Measurements from ENCODE around the gene EPB41L3. TPM values are rescaled to one million over a fixed set of nuclear protein-coding genes. Genes with fewer than 3 reads are reported as not detected.

Gene EPB41L3
- total and polyA plus RNA-seq, 10 of the 15 experiments (the other 5 are each of a cell fraction or from before 2014, with no cell fraction given) = 0.11 to 0.69 (median 0.23) TPM; not detected in 6

DNA sequence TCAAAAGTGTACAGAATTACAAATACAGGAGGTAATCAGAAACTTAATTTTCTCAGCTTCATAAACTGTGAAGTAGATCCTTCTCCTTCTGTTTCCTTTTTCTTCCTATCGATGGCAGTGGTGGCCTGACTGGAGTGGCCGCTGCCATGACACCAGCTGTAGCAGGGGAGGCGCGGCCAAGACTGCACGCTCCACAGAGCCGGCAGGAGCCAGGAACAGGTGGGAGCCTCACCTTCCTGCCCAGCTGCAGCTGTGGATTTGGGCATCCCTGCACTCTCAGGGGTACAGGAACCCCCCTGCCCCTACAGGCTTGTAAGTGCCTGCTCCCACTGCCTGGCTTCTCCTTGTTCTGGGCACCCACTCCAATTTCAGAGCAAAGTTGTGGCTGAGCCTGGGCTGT lies 76.1 kb downstream of the EPB41L3 start:
- H3K79me2 ChIP-seq (ENCODE audit: control insufficient read depth, insufficient read depth, low read length) = no peaks in the 10 kb centered on the region
- 77% methylated on average over 6 of the region's 6 CpGs for WGBS (ENCODE audit: insufficient coverage, insufficient replicate concordance, low lambda C conversion rate, missing lambda C conversion rate)
- no peaks in the 10 kb centered on the region for H3K4me1 ChIP-seq (ENCODE audit: control insufficient read depth, insufficient read depth, low read length)
- H3K27ac ChIP-seq (ENCODE audit: control insufficient read depth, insufficient read depth) = no peak overlapping the region
- POLR2A ChIA-PET = no interaction called here
- intact Hi-C loops (cut with micrococcal nuclease; ENCODE audit: unreplicated experiment) = no loop called here
- no peak overlapping the region for H2AFZ ChIP-seq (ENCODE audit: control insufficient read depth, low read depth, low read length)
- BruUV-seq (replicated peaks) = no TSS peak
- H3K27me3 ChIP-seq (replicated peaks in 1 of 2; ENCODE audit: control insufficient read depth in 2 of 2, insufficient read depth in 2 of 2, low read length in 1 of 2) = no peaks in the 10 kb centered on the region; a peak in 1 of 4 replicates
- no peaks in the 10 kb centered on the region for H3K9me3 ChIP-seq (replicated peaks; ENCODE audit: control insufficient read depth, insufficient read depth, low read length)
- H3K4me2 ChIP-seq (ENCODE audit: control insufficient read depth, insufficient read depth) = no peak overlapping the region
- H4K20me1 ChIP-seq (ENCODE audit: control insufficient read depth, insufficient read depth) = 0 out of 2 replicates have a peak, but pooled peaks cover 3% of the 10 kb centered on the region
- FAIRE-seq (no peak), ATAC-seq (no peak), DNase-seq (ENCODE audit: low read depth, low spot score) (no peak)
- no peak overlapping the region for H3K9ac ChIP-seq (ENCODE audit: control insufficient read depth, insufficient read depth, low read length)
- CTCF ChIA-PET = no interaction called here
- in situ Hi-C loops (cut with MboI) = no loop called here
- no peaks in the 10 kb centered on the region for H3K36me3 ChIP-seq (ENCODE audit: control insufficient read depth in 2 of 2, insufficient read depth in 2 of 2, low read length in 1 of 2)
- H3K4me3 ChIP-seq = no peak overlapping the region
- RAD21 ChIA-PET (ENCODE audit: unreplicated experiment) = interaction anchor here (0.6 kb wide), 1 partner anchor 10 kb away, joined by 3 read pairs; no protein-coding TSS in a partner anchor
- SMC1A ChIA-PET (ENCODE audit: uncharacterized antibody, unreplicated experiment) = no interaction called here
- TF ChIP-seq TAF1 (IDR thresholded peaks at IDR 0.05; ENCODE audit: borderline replicate concordance, low read depth, low read length) = no peak
- no peak for TF ChIP-seq DPF2 (IDR thresholded peaks at IDR 0.05)
- TF ChIP-seq, protein P1, sequence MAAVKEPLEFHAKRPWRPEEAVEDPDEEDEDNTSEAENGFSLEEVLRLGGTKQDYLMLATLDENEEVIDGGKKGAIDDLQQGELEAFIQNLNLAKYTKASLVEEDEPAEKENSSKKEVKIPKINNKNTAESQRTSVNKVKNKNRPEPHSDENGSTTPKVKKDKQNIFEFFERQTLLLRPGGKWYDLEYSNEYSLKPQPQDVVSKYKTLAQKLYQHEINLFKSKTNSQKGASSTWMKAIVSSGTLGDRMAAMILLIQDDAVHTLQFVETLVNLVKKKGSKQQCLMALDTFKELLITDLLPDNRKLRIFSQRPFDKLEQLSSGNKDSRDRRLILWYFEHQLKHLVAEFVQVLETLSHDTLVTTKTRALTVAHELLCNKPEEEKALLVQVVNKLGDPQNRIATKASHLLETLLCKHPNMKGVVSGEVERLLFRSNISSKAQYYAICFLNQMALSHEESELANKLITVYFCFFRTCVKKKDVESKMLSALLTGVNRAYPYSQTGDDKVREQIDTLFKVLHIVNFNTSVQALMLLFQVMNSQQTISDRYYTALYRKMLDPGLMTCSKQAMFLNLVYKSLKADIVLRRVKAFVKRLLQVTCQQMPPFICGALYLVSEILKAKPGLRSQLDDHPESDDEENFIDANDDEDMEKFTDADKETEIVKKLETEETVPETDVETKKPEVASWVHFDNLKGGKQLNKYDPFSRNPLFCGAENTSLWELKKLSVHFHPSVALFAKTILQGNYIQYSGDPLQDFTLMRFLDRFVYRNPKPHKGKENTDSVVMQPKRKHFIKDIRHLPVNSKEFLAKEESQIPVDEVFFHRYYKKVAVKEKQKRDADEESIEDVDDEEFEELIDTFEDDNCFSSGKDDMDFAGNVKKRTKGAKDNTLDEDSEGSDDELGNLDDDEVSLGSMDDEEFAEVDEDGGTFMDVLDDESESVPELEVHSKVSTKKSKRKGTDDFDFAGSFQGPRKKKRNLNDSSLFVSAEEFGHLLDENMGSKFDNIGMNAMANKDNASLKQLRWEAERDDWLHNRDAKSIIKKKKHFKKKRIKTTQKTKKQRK (IDR thresholded peaks at IDR 0.05; ENCODE audit: low read depth, low read length) = no peak
- TF ChIP-seq, protein P2, sequence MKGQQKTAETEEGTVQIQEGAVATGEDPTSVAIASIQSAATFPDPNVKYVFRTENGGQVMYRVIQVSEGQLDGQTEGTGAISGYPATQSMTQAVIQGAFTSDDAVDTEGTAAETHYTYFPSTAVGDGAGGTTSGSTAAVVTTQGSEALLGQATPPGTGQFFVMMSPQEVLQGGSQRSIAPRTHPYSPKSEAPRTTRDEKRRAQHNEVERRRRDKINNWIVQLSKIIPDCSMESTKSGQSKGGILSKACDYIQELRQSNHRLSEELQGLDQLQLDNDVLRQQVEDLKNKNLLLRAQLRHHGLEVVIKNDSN (IDR thresholded peaks at IDR 0.05; ENCODE audit: borderline replicate concordance, extremely low read length, insufficient read depth, low read depth, low read length) = no peak
- TF ChIP-seq TCF7 (IDR thresholded peaks at IDR 0.05; ENCODE audit: borderline replicate concordance) = no peak
- no peak for TF ChIP-seq EP300 (IDR thresholded peaks at IDR 0.05; ENCODE audit: borderline replicate concordance in 1 of 2, control insufficient read depth in 1 of 2, low read depth in 2 of 2, low read length in 2 of 2)
- no peak for TF ChIP-seq RCOR1 (conservative IDR thresholded peaks at IDR 0.05; ENCODE audit: low read depth, low read length)
- TF ChIP-seq, protein P3, sequence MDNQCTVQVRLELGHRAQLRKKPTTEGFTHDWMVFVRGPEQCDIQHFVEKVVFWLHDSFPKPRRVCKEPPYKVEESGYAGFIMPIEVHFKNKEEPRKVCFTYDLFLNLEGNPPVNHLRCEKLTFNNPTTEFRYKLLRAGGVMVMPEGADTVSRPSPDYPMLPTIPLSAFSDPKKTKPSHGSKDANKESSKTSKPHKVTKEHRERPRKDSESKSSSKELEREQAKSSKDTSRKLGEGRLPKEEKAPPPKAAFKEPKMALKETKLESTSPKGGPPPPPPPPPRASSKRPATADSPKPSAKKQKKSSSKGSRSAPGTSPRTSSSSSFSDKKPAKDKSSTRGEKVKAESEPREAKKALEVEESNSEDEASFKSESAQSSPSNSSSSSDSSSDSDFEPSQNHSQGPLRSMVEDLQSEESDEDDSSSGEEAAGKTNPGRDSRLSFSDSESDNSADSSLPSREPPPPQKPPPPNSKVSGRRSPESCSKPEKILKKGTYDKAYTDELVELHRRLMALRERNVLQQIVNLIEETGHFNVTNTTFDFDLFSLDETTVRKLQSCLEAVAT (IDR thresholded peaks at IDR 0.05) = no peak
- TF ChIP-seq, protein P4, sequence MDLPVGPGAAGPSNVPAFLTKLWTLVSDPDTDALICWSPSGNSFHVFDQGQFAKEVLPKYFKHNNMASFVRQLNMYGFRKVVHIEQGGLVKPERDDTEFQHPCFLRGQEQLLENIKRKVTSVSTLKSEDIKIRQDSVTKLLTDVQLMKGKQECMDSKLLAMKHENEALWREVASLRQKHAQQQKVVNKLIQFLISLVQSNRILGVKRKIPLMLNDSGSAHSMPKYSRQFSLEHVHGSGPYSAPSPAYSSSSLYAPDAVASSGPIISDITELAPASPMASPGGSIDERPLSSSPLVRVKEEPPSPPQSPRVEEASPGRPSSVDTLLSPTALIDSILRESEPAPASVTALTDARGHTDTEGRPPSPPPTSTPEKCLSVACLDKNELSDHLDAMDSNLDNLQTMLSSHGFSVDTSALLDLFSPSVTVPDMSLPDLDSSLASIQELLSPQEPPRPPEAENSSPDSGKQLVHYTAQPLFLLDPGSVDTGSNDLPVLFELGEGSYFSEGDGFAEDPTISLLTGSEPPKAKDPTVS (IDR thresholded peaks at IDR 0.05; ENCODE audit: low read depth, low read length) = no peak
- TF ChIP-seq, protein P5, sequence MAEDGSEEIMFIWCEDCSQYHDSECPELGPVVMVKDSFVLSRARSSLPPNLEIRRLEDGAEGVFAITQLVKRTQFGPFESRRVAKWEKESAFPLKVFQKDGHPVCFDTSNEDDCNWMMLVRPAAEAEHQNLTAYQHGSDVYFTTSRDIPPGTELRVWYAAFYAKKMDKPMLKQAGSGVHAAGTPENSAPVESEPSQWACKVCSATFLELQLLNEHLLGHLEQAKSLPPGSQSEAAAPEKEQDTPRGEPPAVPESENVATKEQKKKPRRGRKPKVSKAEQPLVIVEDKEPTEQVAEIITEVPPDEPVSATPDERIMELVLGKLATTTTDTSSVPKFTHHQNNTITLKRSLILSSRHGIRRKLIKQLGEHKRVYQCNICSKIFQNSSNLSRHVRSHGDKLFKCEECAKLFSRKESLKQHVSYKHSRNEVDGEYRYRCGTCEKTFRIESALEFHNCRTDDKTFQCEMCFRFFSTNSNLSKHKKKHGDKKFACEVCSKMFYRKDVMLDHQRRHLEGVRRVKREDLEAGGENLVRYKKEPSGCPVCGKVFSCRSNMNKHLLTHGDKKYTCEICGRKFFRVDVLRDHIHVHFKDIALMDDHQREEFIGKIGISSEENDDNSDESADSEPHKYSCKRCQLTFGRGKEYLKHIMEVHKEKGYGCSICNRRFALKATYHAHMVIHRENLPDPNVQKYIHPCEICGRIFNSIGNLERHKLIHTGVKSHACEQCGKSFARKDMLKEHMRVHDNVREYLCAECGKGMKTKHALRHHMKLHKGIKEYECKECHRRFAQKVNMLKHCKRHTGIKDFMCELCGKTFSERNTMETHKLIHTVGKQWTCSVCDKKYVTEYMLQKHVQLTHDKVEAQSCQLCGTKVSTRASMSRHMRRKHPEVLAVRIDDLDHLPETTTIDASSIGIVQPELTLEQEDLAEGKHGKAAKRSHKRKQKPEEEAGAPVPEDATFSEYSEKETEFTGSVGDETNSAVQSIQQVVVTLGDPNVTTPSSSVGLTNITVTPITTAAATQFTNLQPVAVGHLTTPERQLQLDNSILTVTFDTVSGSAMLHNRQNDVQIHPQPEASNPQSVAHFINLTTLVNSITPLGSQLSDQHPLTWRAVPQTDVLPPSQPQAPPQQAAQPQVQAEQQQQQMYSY (CRISPR knock-in tag; IDR thresholded peaks at IDR 0.05) = no peak
- TF ChIP-seq IRF4 (IDR thresholded peaks at IDR 0.05; ENCODE audit: low read depth, low read length) = no peak
- TF ChIP-seq NFIC (IDR thresholded peaks at IDR 0.05; ENCODE audit: low read depth, low read length) = no peak
- TF ChIP-seq ZBED1 (IDR thresholded peaks at IDR 0.05; ENCODE audit: borderline replicate concordance) = no peak

Data from GM12878 (cell line).